M059J (cell line): ENCODE data around the gene FRMD4A. TPM values are rescaled to one million over a fixed set of nuclear protein-coding genes. Genes with fewer than 3 reads are reported as not detected.
"Not testable (repeated sequence)": the region's sequence is repeated elsewhere in the genome, so short reads cannot be mapped to it uniquely, and the experiment has no call there.

Experiments used
- DNase-seq: peaks from one replicate; pipeline ENCODE4 v3.0.0-alpha.2; 2012; ENCODE audit warnings: low read depth
- total RNA-seq: library from RNA; depleted of rRNA; stranded (reverse); fragments of >200 nt; shearing (Covaris generic); gene quantifications from 2 replicates; pipeline ENCODE4 v1.2.3, GENCODE V29; 2014

Gene FRMD4A
- total RNA-seq, 1 experiment from 2014 or later = 10.8 TPM

GRCh38 chr10:14060320-14061070 is 270.2 kb downstream of the FRMD4A start:
- peak; percentile 53 for DNase-seq

GRCh38 chr10:14056610-14057332 is 274.0 kb downstream of the FRMD4A start:
- DNase-seq = peak; percentile 64

- DNase-seq = no peak
Observed at GRCh38 chr10:14052931-14053330, 277.8 kb downstream of the FRMD4A start.

- no peak for DNase-seq
Observed at GRCh38 chr10:14050598-14050997, 280.1 kb downstream of the FRMD4A start.

GRCh38 chr10:14048930-14049613 is 281.7 kb downstream of the FRMD4A start:
- no peak for DNase-seq

GRCh38 chr10:14047431-14047830 is 283.3 kb downstream of the FRMD4A start:
- DNase-seq = no peak

GRCh38 chr10:14042051-14042450 is 288.7 kb downstream of the FRMD4A start:
- DNase-seq = not testable (repeated sequence)

GRCh38 chr10:14040787-14041631 is 289.7 kb downstream of the FRMD4A start:
- DNase-seq = no peak

- DNase-seq = no peak
Observed at GRCh38 chr10:14039968-14040668, 290.6 kb downstream of the FRMD4A start.

GRCh38 chr10:14036233-14036632 is 294.5 kb downstream of the FRMD4A start:
- DNase-seq = no peak

GRCh38 chr10:14035506-14035905 is 295.2 kb downstream of the FRMD4A start:
- no peak for DNase-seq

GRCh38 chr10:14032406-14032998 is 298.2 kb downstream of the FRMD4A start:
- DNase-seq = no peak

- no peak for DNase-seq
Observed at GRCh38 chr10:14026325-14026724, 304.4 kb downstream of the FRMD4A start.

- DNase-seq = no peak
Observed at GRCh38 chr10:14025283-14026189, 305.2 kb downstream of the FRMD4A start.

- DNase-seq = no peak
Observed at GRCh38 chr10:14024329-14025202, 306.2 kb downstream of the FRMD4A start.

GRCh38 chr10:14023673-14024328 is 306.9 kb downstream of the FRMD4A start:
- DNase-seq = peak; percentile 65

- DNase-seq = peak; percentile 42
Observed at GRCh38 chr10:14022954-14023672, 307.6 kb downstream of the FRMD4A start.
